GM18858 (cell line): ENCODE measurements around the gene KRT75.

Experiments
- ATAC-seq: cut with Tn5 transposase; IDR thresholded peaks from one replicate; pipeline ENCODE4 v1.9.1; 2021; ENCODE audit not compliant: unreplicated experiment

The KRT75 gene

DNA sequence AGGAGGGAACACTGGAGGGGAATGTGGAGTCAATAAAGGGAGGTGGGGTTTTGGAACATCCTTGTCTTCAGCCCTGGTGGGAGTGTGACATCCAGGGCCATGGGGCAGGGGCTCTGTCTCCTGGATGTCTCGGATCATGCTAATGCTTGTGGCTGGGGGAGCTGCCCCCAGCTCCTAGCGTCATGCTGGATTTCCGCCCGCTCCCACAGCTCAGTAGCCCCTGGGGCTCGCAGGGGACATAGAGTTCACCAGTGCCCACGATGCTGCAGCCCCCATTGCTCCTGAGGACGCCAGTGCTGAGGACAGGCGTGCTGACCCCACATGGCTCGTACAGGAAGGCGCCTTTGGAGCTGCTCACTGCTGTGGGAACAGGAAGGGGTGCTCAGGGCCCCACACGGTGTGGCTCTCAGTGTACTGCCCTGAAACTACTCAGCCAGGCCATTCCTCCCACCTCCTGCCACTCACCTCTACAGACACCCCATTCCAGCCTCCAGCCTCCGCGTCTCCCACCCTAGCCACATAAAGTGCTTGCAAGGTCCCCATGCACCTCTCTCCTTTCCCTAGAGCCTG is 39.2 kb downstream of the KRT75 start:
- ATAC-seq: no peak

DNA sequence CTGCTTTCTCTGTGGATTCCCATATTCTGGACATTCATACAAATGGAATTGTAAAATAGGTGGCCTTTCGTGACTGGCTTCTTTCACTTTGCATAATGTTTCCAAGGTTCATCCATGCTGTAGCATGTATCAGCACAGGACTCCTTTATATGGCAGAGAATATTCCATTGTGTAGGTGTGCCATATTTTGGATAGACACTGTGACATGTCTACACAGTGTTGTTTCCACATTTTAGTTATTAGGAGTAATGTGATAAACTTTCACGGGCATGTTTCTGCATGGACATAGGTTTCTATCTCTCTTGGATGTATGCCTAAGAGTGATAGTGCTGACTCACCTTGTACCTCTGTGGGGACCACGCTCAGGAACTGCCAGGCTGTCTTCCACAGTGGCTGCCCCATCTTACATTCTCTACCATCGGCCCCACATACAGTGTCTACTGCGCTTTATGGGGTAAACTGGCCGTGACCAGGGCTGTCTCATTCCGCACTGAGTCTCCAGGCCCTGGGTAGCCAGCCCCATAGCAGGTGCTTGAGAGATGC is 41.6 kb downstream of the KRT75 start:
- no peak for ATAC-seq

GRCh38 chr12:52391618-52392002 is 42.6 kb downstream of the KRT75 start:
- no peak for ATAC-seq

DNA sequence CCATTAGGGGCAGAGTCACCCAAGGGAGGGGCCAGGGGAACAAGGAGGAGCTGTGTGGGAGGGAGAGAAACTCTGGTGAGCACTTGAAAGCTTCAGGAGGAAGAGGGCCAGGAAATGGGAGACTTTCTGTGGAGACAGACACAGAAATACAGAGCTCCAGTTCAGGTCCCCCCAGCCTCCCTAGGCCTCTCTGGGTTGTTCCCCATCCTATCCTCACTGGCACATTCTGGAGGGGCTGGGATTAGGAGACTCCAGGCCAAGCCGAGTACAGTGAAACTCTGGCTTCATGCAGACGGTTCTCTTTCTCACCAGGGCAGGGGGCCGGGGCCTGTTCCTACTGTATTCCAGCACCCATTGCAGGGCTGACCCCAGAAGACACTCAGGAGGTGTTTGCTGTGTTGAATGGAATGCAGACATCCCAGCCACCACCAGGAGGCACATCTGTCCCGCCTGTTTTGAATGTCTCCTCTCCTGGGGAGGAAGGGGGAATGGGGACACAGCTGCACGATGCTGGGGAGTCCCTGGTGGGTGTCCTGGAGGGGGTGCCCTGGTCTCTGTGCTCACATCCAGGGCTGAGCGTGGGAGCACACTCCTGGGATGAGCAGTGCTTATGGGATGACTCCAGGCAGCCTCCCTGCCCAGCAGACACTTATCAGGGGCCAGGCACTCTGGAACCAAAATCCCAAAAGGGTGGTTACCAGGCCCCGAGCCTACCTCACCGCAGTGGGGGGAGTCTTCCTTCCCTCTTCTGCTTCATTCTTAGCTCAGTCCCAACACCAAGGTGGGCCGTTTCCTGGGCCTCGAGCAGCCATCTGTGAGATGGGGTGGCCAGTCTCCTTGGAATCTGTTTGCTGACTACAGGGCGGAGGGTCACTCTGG is 43.2 kb downstream of the KRT75 start:
- no peak for ATAC-seq

DNA sequence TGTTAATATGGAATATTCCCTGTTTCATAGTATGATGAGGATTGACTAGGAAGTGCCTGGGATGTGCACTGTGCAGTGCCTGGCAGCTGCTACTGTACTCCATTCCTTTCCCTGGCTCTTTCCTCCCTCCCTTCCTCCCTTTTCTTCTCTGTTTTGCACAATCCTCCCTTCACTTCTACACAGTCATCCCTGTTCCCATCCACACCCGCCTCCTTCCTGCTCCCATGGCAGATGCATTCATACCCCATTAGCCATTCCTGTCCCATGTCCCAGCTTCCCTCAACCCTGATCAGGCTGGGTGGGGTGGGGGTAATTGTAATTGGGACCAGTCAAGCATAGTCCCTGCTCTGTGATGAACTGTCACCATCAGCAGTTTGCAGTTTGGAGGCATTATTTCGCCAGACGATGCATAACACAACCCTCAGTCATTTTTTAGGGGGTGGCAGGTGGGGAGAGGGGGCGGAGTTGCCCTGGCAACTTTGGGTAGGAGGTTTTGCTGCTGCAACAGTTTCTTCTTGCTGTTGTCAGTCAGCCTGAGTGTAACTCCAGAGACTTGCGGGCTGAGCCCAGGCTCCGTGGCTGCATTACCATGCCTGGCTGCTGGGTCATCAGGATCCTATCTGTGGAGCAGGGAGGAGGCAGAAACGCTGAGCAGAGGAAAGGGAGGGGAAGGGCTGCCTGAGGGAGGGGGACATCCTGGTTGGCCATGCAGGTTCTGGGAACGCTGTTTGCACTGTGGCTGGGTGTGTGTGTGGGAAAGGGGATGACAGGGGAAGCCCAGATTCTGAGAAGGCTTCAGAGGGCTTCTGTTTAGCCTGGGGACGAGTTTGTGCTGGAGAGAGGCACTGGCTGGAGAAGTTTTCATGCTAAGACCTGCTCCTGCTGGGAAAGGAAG is 44.6 kb downstream of the KRT75 start:
- no peak for ATAC-seq

- no peak for ATAC-seq
Observed at GRCh38 chr12:52387859-52388258, 46.3 kb downstream of the KRT75 start.

GRCh38 chr12:52385226-52385702 is 48.9 kb downstream of the KRT75 start, which contains the start of gene KRT84:
Gene KRT84 (minus strand): TSS chr12:52385652. CDS start chr12:52385585, 67 bp downstream.
- ATAC-seq: no peak

DNA sequence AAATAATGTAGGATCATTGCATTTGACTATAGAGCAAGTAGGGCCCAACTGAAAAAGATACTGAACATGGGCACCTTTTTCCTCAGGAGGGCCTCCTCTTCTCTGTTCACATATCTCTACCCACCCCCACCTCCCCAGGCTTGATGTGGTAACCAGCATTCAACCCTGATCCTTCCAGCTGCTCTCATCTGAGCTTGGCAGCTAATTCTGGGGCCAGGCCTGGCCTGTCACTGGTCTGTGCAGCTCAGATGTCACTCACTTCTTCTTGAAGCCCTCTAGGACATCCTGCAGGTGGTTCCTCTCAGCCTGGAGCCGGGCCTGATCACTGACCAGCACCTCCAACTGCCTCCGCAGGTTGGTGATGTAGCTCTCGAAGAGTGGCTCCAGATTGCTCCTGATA is 50.8 kb downstream of the KRT75 start:
- no peak for ATAC-seq

GRCh38 chr12:52382854-52383253 is 51.3 kb downstream of the KRT75 start:
- ATAC-seq: no peak

DNA sequence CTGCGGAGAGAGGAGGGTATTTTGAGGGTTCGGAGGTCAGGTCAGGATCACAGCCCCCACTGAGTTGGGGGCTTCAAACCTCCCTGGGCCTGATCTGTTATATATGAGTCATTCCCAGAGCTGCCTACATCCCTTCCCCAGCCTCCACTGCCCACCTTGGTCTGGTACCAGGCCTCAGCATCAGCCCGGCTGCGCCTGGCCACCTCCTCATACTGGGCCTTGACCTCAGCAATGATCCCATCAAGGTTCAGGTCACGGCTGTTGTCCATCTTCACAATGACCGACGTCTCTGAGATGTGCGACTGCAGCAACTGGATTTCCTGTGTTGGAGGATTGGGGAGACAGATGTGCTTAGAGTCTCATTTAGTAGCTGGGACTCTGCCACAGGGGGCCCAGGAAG is 53.0 kb downstream of the KRT75 start:
- ATAC-seq: no peak

DNA sequence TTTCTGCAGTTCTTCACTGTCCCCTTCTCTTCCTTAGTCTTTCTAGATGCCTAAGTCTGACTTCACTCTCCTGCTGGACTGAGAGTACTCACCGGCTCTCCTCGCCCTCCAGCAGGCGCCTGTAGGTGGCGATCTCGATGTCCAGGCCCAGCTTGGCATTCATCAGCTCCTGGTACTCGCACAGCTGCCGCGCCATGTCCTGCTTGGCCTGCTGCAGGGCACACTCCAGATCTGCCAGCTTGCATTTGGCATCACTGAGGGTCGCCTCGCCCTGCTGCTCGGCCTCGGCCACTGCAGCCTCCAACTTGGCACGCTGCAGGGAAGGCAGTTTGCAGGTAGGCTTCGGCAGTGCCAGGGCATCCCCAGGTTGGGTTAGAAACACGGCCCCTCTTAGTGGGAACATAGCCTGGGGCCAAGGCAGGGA is 53.9 kb downstream of the KRT75 start:
- ATAC-seq: no peak

DNA sequence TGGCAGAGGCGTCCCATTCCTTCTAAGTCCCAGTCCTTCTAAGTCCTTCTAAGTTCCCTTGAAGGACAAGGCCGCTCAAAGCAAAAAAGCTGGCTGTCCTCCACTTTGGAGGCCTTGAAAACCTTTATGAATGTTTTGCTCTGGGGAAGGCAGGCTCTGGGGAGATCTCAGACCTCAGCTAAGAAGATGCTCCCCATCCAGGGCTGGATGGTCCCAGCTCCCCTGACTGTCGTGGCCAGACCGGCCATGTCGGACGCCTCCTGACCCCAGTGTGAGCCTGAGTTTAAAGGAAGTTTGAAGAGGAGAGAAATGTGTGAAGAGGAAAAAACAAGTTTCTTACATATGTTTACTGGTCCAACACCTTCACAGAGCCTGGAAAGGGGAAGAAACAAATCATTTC is 54.6 kb downstream of the KRT75 start:
- no peak for ATAC-seq

DNA sequence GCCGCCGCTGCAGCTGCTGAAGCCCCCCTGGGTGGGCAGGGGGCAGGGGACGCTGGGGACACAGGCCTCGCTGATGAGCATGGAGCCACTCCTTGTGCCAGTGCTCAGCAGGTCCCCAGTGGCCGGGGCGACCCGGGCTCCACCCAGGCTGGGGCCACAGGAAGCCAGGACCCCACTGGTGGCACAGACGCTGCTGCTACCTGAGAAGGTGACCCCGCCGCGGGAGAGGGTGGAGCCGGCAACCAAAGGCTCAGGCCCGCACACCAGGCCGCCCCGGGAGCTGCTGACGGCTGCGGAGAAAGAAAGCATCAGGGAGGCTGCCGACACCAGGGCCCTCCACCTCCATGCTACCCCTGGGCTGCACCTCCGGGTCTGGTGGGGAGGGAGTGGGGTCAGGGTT is 56.1 kb downstream of the KRT75 start:
- no peak for ATAC-seq

DNA sequence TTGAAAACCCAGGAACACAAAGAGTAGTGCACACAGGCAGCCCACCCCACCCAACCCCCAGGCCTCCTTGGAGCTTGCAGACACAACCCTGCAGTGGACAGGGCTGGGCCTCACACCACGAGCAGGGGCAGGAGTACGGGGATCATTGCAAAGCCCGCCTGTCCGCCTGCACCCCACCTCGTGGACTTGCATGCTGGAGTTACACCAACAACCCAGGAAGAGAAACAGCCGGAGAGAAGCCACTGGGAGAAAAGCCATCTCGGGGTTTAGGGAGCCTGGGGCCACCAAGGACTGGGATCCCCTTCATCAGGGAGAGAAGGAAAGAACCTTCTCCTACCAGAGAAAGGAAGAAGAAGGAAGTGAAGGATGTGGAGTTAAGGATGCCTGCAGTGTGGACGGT is 56.9 kb downstream of the KRT75 start:
- no peak for ATAC-seq
